ENCODE measurements around the gene KCTD21.

DNA sequence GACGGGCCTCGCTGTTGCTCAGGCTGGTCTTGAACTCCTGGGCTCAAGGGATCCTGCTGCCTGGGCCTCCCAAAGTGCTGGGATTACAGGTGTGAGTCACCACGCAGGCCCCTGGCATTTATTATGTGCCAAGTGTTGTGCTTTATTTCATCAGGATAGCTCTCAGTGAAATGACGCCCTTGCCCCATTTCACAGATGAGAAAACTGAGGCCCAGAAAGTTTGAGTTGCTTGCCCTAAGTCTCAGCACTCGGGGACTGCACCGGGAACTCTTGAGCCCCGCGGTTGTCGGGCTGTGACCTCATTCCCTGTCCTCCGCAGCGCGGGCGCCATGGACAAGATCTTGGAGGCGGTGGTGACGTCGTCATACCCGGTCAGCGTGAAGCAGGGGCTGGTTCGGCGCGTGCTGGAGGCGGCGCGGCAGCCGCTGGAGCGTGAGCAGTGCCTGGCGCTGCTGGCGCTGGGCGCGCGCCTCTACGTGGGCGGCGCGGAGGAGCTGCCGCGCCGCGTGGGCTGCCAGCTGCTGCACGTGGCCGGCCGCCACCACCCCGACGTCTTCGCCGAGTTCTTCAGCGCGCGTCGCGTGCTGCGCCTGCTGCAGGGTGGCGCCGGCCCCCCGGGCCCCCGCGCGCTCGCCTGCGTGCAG lies 7.6 kb upstream of the KCTD21 start:
- TF ChIP-seq, protein P1, sequence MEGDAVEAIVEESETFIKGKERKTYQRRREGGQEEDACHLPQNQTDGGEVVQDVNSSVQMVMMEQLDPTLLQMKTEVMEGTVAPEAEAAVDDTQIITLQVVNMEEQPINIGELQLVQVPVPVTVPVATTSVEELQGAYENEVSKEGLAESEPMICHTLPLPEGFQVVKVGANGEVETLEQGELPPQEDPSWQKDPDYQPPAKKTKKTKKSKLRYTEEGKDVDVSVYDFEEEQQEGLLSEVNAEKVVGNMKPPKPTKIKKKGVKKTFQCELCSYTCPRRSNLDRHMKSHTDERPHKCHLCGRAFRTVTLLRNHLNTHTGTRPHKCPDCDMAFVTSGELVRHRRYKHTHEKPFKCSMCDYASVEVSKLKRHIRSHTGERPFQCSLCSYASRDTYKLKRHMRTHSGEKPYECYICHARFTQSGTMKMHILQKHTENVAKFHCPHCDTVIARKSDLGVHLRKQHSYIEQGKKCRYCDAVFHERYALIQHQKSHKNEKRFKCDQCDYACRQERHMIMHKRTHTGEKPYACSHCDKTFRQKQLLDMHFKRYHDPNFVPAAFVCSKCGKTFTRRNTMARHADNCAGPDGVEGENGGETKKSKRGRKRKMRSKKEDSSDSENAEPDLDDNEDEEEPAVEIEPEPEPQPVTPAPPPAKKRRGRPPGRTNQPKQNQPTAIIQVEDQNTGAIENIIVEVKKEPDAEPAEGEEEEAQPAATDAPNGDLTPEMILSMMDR (IDR thresholded peaks at IDR 0.05; ENCODE audit: low read length) = no peak
- TF ChIP-seq EZH2 (IDR thresholded peaks at IDR 0.05; ENCODE audit: borderline replicate concordance, low read length) = no peak

Measured in OCI-LY1 (cell line).